ENCODE results near the gene RNF166.

DNA sequence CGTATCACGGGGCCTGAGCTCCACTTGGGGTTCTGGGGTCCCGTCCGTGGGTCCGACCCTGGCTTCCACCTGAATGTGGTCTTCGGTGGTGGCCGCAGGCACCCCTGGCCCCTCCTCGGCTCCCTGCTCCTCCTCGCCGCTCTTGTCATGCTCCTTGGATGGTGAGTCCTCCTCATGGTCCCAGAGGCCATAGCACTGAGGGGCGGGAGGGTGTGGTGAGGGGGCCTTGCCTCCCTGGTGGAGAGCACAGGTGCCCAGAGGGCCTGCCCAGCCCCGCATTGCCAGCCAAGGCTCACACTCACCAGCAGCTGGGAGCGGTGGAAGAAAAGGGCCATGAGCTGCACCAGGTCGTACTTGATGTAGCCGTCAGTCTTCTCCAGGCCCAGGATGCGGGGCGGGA is 15.0 kb upstream of the RNF166 start:
- TF ChIP-seq ZNF384 (IDR thresholded peaks at IDR 0.05) (no peak), SUZ12 (IDR thresholded peaks at IDR 0.05) (no peak), FOXA1 (IDR thresholded peaks at IDR 0.05) (no peak), ARNT (IDR thresholded peaks at IDR 0.05) (no peak), FOXK2 (IDR thresholded peaks at IDR 0.05) (no peak), CTBP1 (IDR thresholded peaks at IDR 0.05; ENCODE audit: borderline replicate concordance) (no peak), BHLHE40 (IDR thresholded peaks at IDR 0.05; ENCODE audit: borderline replicate concordance) (no peak), SP1 (IDR thresholded peaks at IDR 0.05) (no peak), ELF4 (IDR thresholded peaks at IDR 0.05) (no peak), HDGF (IDR thresholded peaks at IDR 0.05; ENCODE audit: borderline replicate concordance) (no peak), TARDBP (IDR thresholded peaks at IDR 0.05) (no peak), L3MBTL2 (conservative IDR thresholded peaks at IDR 0.05) (no peak)
